Measurements from ENCODE around the gene CYP19A1. TPM values are rescaled to one million over a fixed set of nuclear protein-coding genes. Genes with fewer than 3 reads are reported as not detected.

CYP19A1 gene
- total RNA-seq, 1 donor from 2014 or later: 0.58 TPM

DNA sequence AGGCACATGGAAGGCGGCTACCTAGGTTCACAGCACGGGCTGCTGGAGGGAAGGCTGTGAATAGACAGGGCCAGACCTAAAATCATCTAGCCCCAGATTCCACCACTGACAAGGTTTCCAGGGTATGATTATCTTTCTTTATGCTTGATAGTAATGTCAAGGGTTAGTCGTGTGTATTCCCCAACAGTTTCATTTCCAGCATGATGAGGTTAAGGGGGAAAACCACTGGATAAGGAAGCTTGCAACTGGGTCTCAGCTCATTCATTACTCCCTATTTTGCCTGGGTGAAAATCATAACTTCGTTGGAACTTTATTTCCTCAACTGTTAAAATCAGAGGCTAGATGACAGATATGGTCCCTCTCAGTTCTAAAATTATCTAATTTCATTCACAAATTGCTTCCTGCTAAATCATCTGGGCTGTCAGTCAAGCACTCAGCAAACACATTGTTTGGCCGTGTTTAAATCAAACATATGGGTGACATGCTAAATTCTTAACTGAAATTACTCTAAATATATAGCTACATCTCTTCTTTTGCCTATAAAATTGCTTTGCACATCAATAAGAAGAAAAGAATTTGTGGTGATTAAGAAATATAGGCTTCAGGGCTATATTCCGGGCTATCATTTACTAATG lies 111.7 kb downstream of the CYP19A1 start:
- no peaks in the 10 kb centered on the region for H3K36me3 ChIP-seq
- DNase-seq: no peak
- no peaks in the 10 kb centered on the region for H3K27me3 ChIP-seq
- no peaks in the 10 kb centered on the region for H3K9me3 ChIP-seq
- H3K4me1 ChIP-seq: no peaks in the 10 kb centered on the region
- no peak for ATAC-seq
- no peak overlapping the region for H3K4me3 ChIP-seq
- TF ChIP-seq CTCF (IDR thresholded peaks at IDR 0.05): no peak
- intact Hi-C loops (cut with DNase I): no loop called here
- H3K27ac ChIP-seq: no peak overlapping the region

- Histone ChIP-seq H3K9me3 (no peaks in the 10 kb centered on the region), H3K27ac (no peak overlapping the region), H3K4me3 (no peak overlapping the region), H3K27me3 (no peaks in the 10 kb centered on the region), H3K36me3 (no peaks in the 10 kb centered on the region), H3K4me1 (no peaks in the 10 kb centered on the region)
- DNase-seq (no peak), ATAC-seq (no peak)
- TF ChIP-seq CTCF (IDR thresholded peaks at IDR 0.05): no peak
- intact Hi-C loops (cut with DNase I): no loop called here
Measured at GRCh38 chr15:51224428-51224827, 114.0 kb downstream of the CYP19A1 start.

DNA sequence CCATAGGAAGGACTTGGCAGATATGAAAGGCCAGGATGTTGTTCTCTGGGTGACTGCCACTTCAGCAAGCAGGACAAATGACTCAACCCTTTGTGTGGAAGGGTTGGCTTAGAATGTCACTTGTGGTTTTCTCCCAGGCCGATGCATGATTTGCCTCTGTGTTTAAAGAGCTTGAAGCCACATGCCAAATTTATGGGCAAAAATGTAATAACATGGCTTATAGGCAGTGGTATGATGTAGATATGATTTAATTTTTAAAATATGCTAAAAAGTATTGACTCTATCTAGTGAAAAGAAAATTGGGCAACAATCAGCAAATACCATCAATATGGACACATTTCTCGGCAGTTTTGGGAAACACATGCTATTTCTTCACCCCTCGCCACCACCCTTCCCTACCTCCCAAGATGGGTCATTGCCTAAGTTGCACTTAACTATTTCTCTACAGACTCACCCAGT lies 114.6 kb downstream of the CYP19A1 start:
- ATAC-seq: peak; percentile 74
- no peak for TF ChIP-seq CTCF (IDR thresholded peaks at IDR 0.05)
- intact Hi-C loops (cut with DNase I): no loop called here
- H3K4me3 ChIP-seq: no peak overlapping the region
- no peaks in the 10 kb centered on the region for H3K36me3 ChIP-seq
- no peak overlapping the region for H3K27ac ChIP-seq
- no peaks in the 10 kb centered on the region for H3K27me3 ChIP-seq
- DNase-seq: no peak
- no peaks in the 10 kb centered on the region for H3K9me3 ChIP-seq
- no peaks in the 10 kb centered on the region for H3K4me1 ChIP-seq

DNA sequence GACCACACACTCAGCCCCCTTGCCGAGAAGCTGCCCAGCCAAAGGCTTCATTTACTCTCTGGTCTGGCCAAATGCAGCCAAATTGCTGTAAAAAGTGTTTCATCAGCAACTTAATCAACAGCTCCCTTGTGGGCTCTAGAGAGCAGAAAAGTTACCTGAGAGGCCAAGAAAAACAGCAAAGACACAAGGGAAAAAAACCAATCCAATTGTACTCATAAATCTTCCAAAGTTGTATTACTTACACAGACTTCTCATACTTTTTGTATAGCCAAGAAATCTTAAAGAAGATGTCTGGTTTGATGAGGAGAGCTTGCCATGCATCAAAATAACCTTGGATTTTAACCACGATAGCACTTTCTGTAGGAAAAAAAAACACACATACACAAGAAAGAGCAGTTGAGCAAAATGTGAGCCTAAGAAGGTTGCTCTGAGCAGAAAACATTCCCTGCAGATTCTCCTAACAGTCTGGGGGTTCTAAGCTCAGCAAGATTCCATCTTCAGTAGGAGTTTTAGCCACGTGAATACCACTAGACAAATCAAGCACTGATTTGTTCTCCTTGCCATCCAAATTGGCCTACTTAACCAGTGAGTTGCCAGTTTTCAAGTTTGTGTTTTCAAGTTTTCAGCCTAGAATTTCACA lies 120.0 kb downstream of the CYP19A1 start:
- DNase-seq (no peak), ATAC-seq (no peak)
- H3K27ac ChIP-seq: no peak overlapping the region
- no peak for TF ChIP-seq CTCF (IDR thresholded peaks at IDR 0.05)
- intact Hi-C loops (cut with DNase I): no loop called here
- no peaks in the 10 kb centered on the region for H3K4me1 ChIP-seq
- H3K4me3 ChIP-seq: no peak overlapping the region
- H3K9me3 ChIP-seq: no peaks in the 10 kb centered on the region
- H3K36me3 ChIP-seq: no peaks in the 10 kb centered on the region
- H3K27me3 ChIP-seq: no peaks in the 10 kb centered on the region

DNA sequence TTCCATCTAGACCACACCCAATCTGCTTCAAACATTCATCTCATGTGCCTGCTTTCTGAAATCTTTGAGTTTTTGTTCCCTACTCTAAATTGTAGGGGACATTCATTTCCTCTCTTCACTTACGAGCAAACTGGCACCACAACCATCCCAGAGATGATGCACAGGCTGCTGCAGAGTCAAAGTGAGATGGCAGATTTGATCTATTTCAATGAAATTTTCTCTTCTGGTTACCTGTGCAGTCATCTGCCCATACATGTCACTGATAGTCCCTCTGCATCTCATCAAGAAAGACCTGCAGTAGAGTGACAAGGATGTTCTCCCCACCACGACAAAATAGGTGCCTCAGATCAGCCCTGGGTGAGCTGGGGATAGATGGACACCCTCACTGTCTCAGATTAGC lies 125.5 kb downstream of the CYP19A1 start:
- no peak for DNase-seq
- no peak for TF ChIP-seq CTCF (IDR thresholded peaks at IDR 0.05)
- no peak overlapping the region for H3K4me3 ChIP-seq
- no peak overlapping the region for H3K27ac ChIP-seq
- no peak for ATAC-seq
- no peaks in the 10 kb centered on the region for H3K36me3 ChIP-seq
- no peaks in the 10 kb centered on the region for H3K4me1 ChIP-seq
- H3K27me3 ChIP-seq: no peaks in the 10 kb centered on the region
- intact Hi-C loops (cut with DNase I): no loop called here
- H3K9me3 ChIP-seq: no peaks in the 10 kb centered on the region
